H1 (cell line): ENCODE data around the gene SPDEF. TPM values are rescaled to one million over a fixed set of nuclear protein-coding genes. Genes with fewer than 3 reads are reported as not detected.

Source experiments
- E2F6 ChIP-seq: IDR thresholded peaks from 2 replicates; pipeline ENCODE4 v1.6.1; 2012; ENCODE audit warnings: inconsistent platforms
- polyA plus RNA-seq, 7 experiments: library from polyadenylated mRNA; depleted of rRNA in 3 of 7; stranded (reverse) in 5 of 7; unstranded in 2 of 7; fragments of >200 nt in 5 of 7; fragments of 200-250 nt in 2 of 7; gene quantifications; 1 replicate in 5 of 7; 2 replicates in 1 of 7; 4 replicates in 1 of 7; pipeline versions ENCODE4 v1.2.1 to v1.2.3, GENCODE V29; 2011 to 2013; ENCODE audit warnings: missing spikeins in 2 of 7, mixed read lengths in 2 of 7
- total RNA-seq: library from RNA; stranded (reverse); fragmentation: NEBNext Ultra II Directional; extraction: Animal tissue kit (Norgen Biotek cat#: 25700); gene quantifications from 2 replicates; pipeline ENCODE4 v1.2.1, GENCODE V29; 2021

Gene SPDEF
- total and polyA plus RNA-seq, 2 of the 8 experiments (the other 6 are each of a cell fraction or from before 2014, with no cell fraction given) = 0.15 to 0.30 TPM

GRCh38 chr6:34589140-34589539 is 33.0 kb upstream of the SPDEF start (continued):
- no peak for TF ChIP-seq E2F6
